Measurements from ENCODE around the gene TRAF2. TPM values are rescaled to one million over a fixed set of nuclear protein-coding genes. Genes with fewer than 3 reads are reported as not detected.
A peak's percentile ranks its signal among the peaks of the same experiment; 100 is the strongest.

TRAF2 gene
- polyA plus RNA-seq, 3 donors from 2014 or later = 7.6 to 32.7 (median 11.0) TPM

DNA sequence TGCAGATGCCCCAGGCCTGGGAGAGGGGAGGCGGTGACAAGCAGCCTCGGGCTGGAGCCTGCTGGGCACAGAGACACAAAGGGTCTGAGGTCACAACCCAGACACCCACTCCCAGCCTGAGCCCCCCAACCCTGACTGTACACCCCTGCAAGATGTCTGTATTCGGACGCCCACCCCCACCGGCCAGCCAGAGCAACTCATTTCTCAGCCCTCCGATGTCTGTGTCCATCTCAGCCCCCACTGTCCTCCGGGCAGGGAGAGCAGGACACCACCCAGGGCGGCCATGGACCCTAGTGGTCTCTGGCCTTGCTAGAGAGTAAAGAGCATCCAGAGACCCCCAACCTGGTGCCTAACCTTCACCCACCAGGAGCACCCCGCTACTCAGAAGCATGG lies 69.6 kb downstream of the TRAF2 start:
- H3K27me3 Mint-ChIP-seq (ENCODE audit: low read depth in 3 of 3) = peaks cover 4 to 8% (median 5%) of the 10 kb centered on the region in 3 donors
- DNase-seq = no peak
- H3K4me3 Mint-ChIP-seq = peak overlapping the region in 2 of 5 donors; percentile 24 to 45
- peaks cover 0 to 5% (median 0%) of the 10 kb centered on the region in 6 donors for H3K9me3 Mint-ChIP-seq
- H3K27ac Mint-ChIP-seq = peak overlapping the region in 4 of 6 donors; percentile 30 to 87 (median 65)
- H3K36me3 Mint-ChIP-seq = peaks cover 6 to 7% (median 7%) of the 10 kb centered on the region in 3 donors
- H3K4me1 Mint-ChIP-seq = peaks cover 37 to 52% of the 10 kb centered on the region in 2 donors

DNA sequence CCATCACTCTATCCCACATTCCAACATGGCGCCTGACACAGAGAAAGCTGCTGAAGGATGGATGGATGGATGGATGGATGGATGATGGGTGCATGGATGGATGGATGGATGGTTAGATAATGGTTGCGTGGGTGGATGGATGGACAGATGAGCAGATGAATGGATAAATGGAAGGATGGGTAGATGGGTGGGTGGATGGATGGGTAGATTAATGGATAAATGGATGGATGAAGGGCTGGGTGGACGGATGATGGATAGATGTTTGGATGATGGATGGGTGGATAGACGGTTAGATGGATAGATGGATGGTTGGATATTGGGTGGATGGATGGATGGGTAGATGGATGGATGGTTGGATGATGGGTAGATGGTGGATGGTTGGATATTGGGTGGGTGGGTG lies 70.3 kb downstream of the TRAF2 start:
- peaks cover 0 to 5% (median 0%) of the 10 kb centered on the region in 6 donors for H3K9me3 Mint-ChIP-seq
- DNase-seq = no peak
- peaks cover 6 to 7% (median 7%) of the 10 kb centered on the region in 3 donors for H3K36me3 Mint-ChIP-seq
- H3K27ac Mint-ChIP-seq = peak overlapping the region in 4 of 6 donors; percentile 30 to 87 (median 65)
- H3K4me1 Mint-ChIP-seq = peaks cover 42 to 53% of the 10 kb centered on the region in 2 donors
- peaks cover 4 to 8% (median 5%) of the 10 kb centered on the region in 3 donors for H3K27me3 Mint-ChIP-seq (ENCODE audit: low read depth in 3 of 3)
- peak overlapping the region in 4 of 5 donors; percentile 36 to 65 (median 52) for H3K4me3 Mint-ChIP-seq

DNA sequence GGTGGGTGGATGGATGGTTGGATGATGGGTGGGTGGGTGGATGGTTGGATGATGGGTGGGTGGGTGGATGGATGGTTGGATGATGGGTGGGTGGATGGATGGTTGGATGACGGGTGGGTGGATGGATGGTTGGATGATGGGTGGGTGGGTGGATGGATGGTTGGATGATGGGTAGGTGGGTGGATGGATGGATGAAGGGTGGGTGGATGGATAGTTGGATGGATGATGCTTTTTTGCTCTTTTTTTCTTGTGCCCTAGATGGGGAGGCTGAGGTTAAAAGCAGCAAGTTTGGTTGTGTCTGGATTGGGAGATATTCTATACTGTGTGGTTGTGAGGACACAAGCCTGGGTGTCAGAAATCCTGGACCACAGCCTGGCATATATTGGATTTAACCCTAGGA lies 71.1 kb downstream of the TRAF2 start:
- H3K9me3 Mint-ChIP-seq = peaks cover 0 to 5% (median 0%) of the 10 kb centered on the region in 6 donors
- H3K4me1 Mint-ChIP-seq = peaks cover 50 to 62% of the 10 kb centered on the region in 2 donors
- peaks cover 6 to 7% (median 7%) of the 10 kb centered on the region in 3 donors for H3K36me3 Mint-ChIP-seq
- H3K4me3 Mint-ChIP-seq = peak overlapping the region in 2 of 5 donors; percentile 18 to 30
- peak overlapping the region in 4 of 6 donors; percentile 26 to 98 (median 86) for H3K27ac Mint-ChIP-seq
- no peak for DNase-seq
- peaks cover 4 to 8% (median 5%) of the 10 kb centered on the region in 3 donors for H3K27me3 Mint-ChIP-seq (ENCODE audit: low read depth in 3 of 3)

- Mint-ChIP-seq H3K4me1 (peaks cover 55 to 66% of the 10 kb centered on the region in 2 donors), H3K36me3 (peaks cover 6 to 7% (median 7%) of the 10 kb centered on the region in 3 donors), H3K27ac (peak overlapping the region; percentile 37 to 98 (median 81)), H3K9me3 (peaks cover 0 to 5% (median 0%) of the 10 kb centered on the region in 6 donors), H3K27me3 (ENCODE audit: low read depth in 3 of 3) (peaks cover 4 to 8% (median 5%) of the 10 kb centered on the region in 3 donors), H3K4me3 (peak overlapping the region; percentile 44 to 65 (median 49))
- DNase-seq = no peak
Observed at GRCh38 chr9:136957901-136958300, 71.6 kb downstream of the TRAF2 start.

DNA sequence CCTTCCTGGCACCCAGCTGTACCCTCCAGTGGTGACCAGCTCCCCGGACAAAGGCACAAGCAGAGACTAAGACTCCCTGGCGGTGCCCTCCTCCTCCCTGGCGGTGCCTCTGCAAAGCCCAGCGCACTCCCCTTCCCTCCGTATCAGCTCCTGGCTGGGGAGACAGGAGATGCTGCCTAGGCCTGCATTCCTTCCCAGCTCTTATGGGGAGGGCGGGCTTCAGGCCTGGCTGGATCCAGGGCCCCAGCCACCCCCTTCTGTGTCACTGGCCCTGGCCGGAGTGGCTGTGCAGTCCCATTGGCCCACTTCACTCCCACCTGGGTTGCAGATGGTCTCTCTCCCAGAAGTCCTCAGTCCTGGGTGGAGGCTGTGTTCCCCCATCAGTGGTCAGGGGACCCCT lies 72.2 kb downstream of the TRAF2 start:
- Mint-ChIP-seq H3K4me1 (peaks cover 59 to 72% of the 10 kb centered on the region in 2 donors), H3K36me3 (peaks cover 6 to 7% (median 7%) of the 10 kb centered on the region in 3 donors), H3K27ac (peak overlapping the region; percentile 37 to 98 (median 81)), H3K4me3 (peak overlapping the region; percentile 44 to 65 (median 49)), H3K9me3 (peaks cover 0 to 5% (median 0%) of the 10 kb centered on the region in 6 donors), H3K27me3 (ENCODE audit: low read depth in 3 of 3) (peaks cover 4 to 8% (median 5%) of the 10 kb centered on the region in 3 donors)
- DNase-seq = no peak

DNA sequence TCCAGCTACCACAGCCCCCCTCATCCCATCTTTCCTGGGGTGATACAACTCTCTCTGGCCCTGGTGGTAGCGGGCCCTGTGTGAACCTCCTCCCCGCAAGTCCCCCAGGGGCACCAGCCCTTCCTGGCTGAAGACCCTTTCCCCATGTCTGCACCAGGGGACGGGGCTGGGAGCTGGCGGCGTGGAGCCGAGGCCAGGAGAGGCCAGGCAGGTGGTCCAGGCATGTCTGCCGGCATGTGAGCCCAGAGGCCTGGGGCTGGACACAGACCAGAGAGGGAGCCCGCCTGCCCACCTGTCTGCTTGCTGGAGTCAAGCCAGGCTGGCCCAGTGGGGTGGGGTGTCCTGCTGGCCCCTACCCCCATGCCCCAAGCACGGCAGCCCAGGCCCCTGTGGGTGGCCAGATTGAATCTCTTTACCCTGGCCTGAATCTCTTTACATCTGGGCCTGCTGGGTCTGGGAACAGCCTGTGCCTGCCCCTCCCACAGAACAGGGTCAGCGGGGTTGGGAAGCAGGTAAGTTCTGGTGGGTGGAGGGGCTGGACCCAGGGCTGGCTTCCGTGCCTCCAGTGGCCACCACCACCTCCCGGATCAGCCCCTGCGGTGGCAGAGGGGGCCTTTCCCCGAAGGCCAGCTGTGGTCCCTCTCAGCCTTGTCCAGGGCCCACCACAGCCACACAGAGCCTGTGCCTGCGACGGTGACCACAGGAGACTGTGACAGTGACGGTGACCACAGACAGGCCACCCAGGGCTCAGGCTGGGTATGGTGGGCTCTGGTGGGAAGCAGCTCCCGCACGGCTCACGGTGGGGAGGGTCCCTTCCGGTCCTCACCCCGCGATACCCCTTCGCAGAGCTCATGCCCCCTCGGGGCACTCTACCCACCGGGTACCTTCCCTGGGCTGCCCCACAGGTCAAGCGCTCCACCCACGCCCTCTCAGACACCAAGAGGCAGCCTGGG lies 72.9 kb downstream of the TRAF2 start:
- Mint-ChIP-seq H3K4me3 (peak overlapping the region in 4 of 5 donors; percentile 18 to 87 (median 66)), H3K27me3 (ENCODE audit: low read depth in 3 of 3) (peaks cover 4 to 8% (median 5%) of the 10 kb centered on the region in 3 donors), H3K36me3 (peaks cover 6 to 7% (median 7%) of the 10 kb centered on the region in 3 donors), H3K9me3 (peaks cover 0 to 5% (median 0%) of the 10 kb centered on the region in 6 donors), H3K4me1 (peaks cover 59 to 73% of the 10 kb centered on the region in 2 donors), H3K27ac (peak overlapping the region; percentile 88 to 100 (median 98))
- peak in 2 of 3 donors; percentile 38 to 52 for DNase-seq

GRCh38 chr9:136960212-136960937 lies 74.1 kb downstream of the TRAF2 start:
- Mint-ChIP-seq H3K36me3 (peaks cover 6 to 7% (median 7%) of the 10 kb centered on the region in 3 donors), H3K4me1 (peaks cover 70 to 78% of the 10 kb centered on the region in 2 donors), H3K27me3 (ENCODE audit: low read depth in 3 of 3) (peaks cover 4 to 8% (median 8%) of the 10 kb centered on the region in 3 donors), H3K27ac (peak overlapping the region; percentile 88 to 100 (median 98)), H3K9me3 (peaks cover 0 to 5% (median 0%) of the 10 kb centered on the region in 6 donors), H3K4me3 (peak overlapping the region; percentile 81 to 93 (median 86))
- peak; percentile 80 to 88 (median 84) for DNase-seq

- H3K4me1 Mint-ChIP-seq = peaks cover 75 to 83% of the 10 kb centered on the region in 2 donors
- H3K4me3 Mint-ChIP-seq = peak overlapping the region in 4 of 5 donors; percentile 86 to 93 (median 86)
- H3K27ac Mint-ChIP-seq = peak overlapping the region; percentile 88 to 100 (median 98)
- H3K36me3 Mint-ChIP-seq = peaks cover 6 to 7% (median 7%) of the 10 kb centered on the region in 3 donors
- DNase-seq = peak in 1 of 3 donors; percentile 36
- peaks cover 7 to 11% (median 8%) of the 10 kb centered on the region in 3 donors for H3K27me3 Mint-ChIP-seq (ENCODE audit: low read depth in 3 of 3)
- H3K9me3 Mint-ChIP-seq = peaks cover 0 to 5% (median 0%) of the 10 kb centered on the region in 6 donors
Observed at GRCh38 chr9:136960938-136961275, 74.6 kb downstream of the TRAF2 start.

DNA sequence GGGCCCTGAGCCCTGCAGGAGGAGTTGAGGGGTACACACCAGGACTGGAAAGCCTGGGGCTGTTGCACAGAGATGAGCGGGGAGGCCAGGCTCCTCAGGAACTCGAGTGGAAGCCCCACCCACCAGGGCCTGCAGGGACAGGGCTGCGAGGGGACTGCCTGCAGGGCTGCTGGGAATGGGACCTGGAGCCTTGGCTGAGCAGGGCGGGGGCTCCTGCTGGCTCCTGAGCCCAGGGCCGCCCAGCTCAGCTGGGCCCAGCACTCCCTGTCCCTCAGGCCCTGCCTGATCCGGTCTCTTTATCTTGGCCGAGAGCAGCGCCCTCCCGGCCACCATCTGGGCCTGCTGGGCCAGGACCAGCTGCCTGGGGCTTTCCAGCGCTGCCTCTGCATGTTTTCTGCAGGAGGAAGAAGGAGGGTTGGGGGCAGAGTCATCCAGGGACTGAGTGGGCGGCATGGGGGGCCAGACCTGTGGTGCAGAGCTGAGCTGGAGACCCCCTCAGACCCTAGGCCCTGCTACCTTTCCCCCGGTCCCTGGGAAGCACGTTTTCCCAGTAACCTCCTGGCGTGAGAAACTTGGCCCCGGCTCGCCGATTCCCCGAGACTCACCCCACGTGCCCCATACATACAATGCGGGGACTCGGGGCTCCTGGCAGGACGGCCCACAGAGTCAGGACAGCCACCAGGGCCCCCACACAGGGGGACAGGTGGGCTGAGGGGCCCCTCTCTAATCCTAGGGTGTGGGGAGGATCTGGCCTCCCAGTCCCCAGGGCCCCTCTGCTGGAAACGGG lies 75.2 kb downstream of the TRAF2 start:
- H3K4me1 Mint-ChIP-seq = peaks cover 75 to 83% of the 10 kb centered on the region in 2 donors
- peaks cover 0 to 3% (median 0%) of the 10 kb centered on the region in 6 donors for H3K9me3 Mint-ChIP-seq
- H3K36me3 Mint-ChIP-seq = peaks cover 3 to 4% (median 3%) of the 10 kb centered on the region in 3 donors
- peaks cover 8 to 16% (median 9%) of the 10 kb centered on the region in 3 donors for H3K27me3 Mint-ChIP-seq (ENCODE audit: low read depth in 3 of 3)
- peak overlapping the region; percentile 61 to 100 (median 94) for H3K27ac Mint-ChIP-seq
- peak overlapping the region in 3 of 5 donors; percentile 66 to 93 (median 87) for H3K4me3 Mint-ChIP-seq
- DNase-seq = no peak

DNA sequence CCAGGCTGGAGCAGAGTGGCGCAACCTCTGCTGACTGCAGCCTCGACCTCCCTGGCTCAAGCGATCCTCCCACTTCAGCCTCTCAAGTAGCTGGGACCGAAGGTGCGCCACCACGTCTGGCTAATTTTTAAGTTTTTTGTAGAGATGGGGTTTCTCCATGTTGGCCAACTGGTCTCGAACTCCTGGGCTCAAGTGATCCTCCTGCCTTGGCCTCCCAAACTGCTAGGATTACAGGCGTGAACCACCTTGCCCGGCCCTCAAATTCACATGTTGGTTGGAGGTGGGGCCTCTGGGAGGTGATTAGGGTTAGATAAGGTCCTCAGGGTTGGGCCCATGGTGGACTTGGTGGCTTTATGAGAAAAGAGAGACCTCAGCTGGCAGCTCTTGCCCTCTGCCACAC lies 75.8 kb downstream of the TRAF2 start:
- peaks cover 72 to 83% of the 10 kb centered on the region in 2 donors for H3K4me1 Mint-ChIP-seq
- no peaks in the 10 kb centered on the region for H3K9me3 Mint-ChIP-seq
- H3K4me3 Mint-ChIP-seq = peak overlapping the region; percentile 5 to 77 (median 70)
- peak overlapping the region; percentile 61 to 90 (median 82) for H3K27ac Mint-ChIP-seq
- no peaks in the 10 kb centered on the region for H3K36me3 Mint-ChIP-seq
- peaks cover 5 to 16% (median 9%) of the 10 kb centered on the region in 3 donors for H3K27me3 Mint-ChIP-seq (ENCODE audit: low read depth in 3 of 3)
- DNase-seq = no peak

DNA sequence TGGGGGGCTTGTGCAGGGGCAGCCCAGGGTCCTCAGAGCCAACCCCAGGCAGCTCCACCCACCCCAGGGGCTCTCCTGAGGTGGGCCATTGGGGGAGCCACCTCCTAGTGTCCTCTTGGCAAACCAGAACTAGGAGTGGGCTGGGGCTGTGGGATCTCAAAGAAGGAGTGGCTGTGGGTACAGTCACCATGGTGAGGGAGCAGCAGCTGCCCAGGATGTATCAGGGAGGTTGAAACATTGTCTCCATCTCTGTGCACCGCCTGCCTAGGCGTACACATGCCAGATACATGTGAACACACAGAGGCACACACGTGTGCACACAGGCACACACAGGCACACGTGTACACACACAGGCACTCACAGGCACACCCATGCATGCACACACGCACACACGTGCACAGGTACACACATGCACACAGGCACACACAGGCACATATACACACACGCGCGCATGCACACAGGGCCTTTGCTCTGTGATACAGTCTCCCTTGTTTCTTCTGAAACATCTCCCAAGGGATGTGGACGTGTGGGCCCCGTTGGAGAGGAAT lies 76.5 kb downstream of the TRAF2 start:
- Mint-ChIP-seq H3K27ac (peak overlapping the region; percentile 79 to 90 (median 86)), H3K4me1 (peaks cover 68 to 81% of the 10 kb centered on the region in 2 donors), H3K27me3 (ENCODE audit: low read depth in 3 of 3) (peaks cover 5 to 16% (median 9%) of the 10 kb centered on the region in 3 donors), H3K4me3 (peak overlapping the region; percentile 56 to 77 (median 70)), H3K9me3 (no peaks in the 10 kb centered on the region), H3K36me3 (no peaks in the 10 kb centered on the region)
- no peak for DNase-seq

DNA sequence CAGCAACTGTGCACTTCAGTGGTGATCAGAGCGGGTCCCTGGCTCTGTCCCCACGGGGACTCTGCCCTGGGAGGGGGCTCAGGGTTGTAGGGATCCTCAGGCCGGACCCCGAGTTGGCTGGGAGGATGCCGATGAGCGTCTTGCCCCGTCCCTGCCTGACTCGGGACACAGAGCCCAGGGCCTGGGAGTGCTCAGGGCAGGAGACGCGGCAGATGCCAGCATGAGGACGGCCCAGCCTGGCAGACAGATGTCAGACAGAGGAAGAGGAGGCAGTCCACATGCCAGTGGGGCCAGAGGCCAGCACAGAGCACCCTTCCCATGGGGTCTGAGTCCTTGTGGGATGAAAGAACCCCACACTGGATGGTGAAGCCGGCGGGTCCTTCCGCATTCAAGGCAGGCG lies 77.0 kb downstream of the TRAF2 start:
- no peaks in the 10 kb centered on the region for H3K9me3 Mint-ChIP-seq
- H3K27ac Mint-ChIP-seq = peak overlapping the region in 5 of 6 donors; percentile 79 to 90 (median 86)
- no peak for DNase-seq
- H3K4me3 Mint-ChIP-seq = peak overlapping the region in 3 of 5 donors; percentile 70 to 77 (median 72)
- no peaks in the 10 kb centered on the region for H3K36me3 Mint-ChIP-seq
- H3K4me1 Mint-ChIP-seq = peaks cover 62 to 75% of the 10 kb centered on the region in 2 donors
- peaks cover 5 to 16% (median 9%) of the 10 kb centered on the region in 3 donors for H3K27me3 Mint-ChIP-seq (ENCODE audit: low read depth in 3 of 3)

Measured in immature natural killer cell (primary cell).